Measurements from ENCODE around the gene CLSTN1. TPM values are rescaled to one million over a fixed set of nuclear protein-coding genes. Genes with fewer than 3 reads are reported as not detected.
A peak's percentile ranks its signal among the peaks of the same experiment; 100 is the strongest.

CLSTN1 gene
- total RNA-seq, 1 donor from 2014 or later: 75.4 TPM

- no peak for DNase-seq (ENCODE audit: low spot score)
- Histone ChIP-seq H3K36me3 (no peaks in the 10 kb centered on the region), H4K20me1 (ENCODE audit: low read depth) (peaks cover 6% of the 10 kb centered on the region), H3K4me3 (no peak overlapping the region), H3K79me2 (ENCODE audit: low read depth) (no peaks in the 10 kb centered on the region), H3K27ac (no peak overlapping the region), H2AFZ (replicated peaks) (no peak overlapping the region), H3F3A (ENCODE audit: low read depth) (peaks cover 7% of the 10 kb centered on the region), H3K4me1 (peaks cover 14% of the 10 kb centered on the region), H3K27me3 (no peaks in the 10 kb centered on the region), H3K9me3 (ENCODE audit: low read depth) (no peaks in the 10 kb centered on the region), H3K4me2 (no peak overlapping the region), H3K9ac (no peak overlapping the region)
- no peak overlapping the region for H3K4me3 Mint-ChIP-seq
- peaks cover 15% of the 10 kb centered on the region for H3K36me3 Mint-ChIP-seq
- TF ChIP-seq EZH2 (IDR thresholded peaks at IDR 0.05): no peak
- TF ChIP-seq CTCF (IDR thresholded peaks at IDR 0.05): no peak
- no peak for TF ChIP-seq EZH2phosphoT487 (IDR thresholded peaks at IDR 0.05)
- peaks cover 2% of the 10 kb centered on the region for H3K27me3 Mint-ChIP-seq (ENCODE audit: insufficient read depth, low read depth)
- no peaks in the 10 kb centered on the region for H3K9me3 Mint-ChIP-seq
- peaks cover 30% of the 10 kb centered on the region for H3K4me1 Mint-ChIP-seq
- peak overlapping the region; percentile 37 for H3K27ac Mint-ChIP-seq
Measured at GRCh38 chr1:9860887-9861286, 37.1 kb upstream of the CLSTN1 start.

- H3K9me3 ChIP-seq (ENCODE audit: low read depth): no peaks in the 10 kb centered on the region
- H2AFZ ChIP-seq (replicated peaks): no peak overlapping the region
- H3K36me3 ChIP-seq: no peaks in the 10 kb centered on the region
- peaks cover 14% of the 10 kb centered on the region for H3K4me1 ChIP-seq
- peaks cover 7% of the 10 kb centered on the region for H3F3A ChIP-seq (ENCODE audit: low read depth)
- peaks cover 6% of the 10 kb centered on the region for H4K20me1 ChIP-seq (ENCODE audit: low read depth)
- peaks cover 2% of the 10 kb centered on the region for H3K27me3 Mint-ChIP-seq (ENCODE audit: insufficient read depth, low read depth)
- no peaks in the 10 kb centered on the region for H3K9me3 Mint-ChIP-seq
- H3K4me2 ChIP-seq: peak overlapping the region; percentile 2
- no peak overlapping the region for H3K4me3 Mint-ChIP-seq
- DNase-seq (ENCODE audit: low spot score): peak; percentile 66
- H3K27ac Mint-ChIP-seq: no peak overlapping the region
- H3K4me1 Mint-ChIP-seq: peaks cover 30% of the 10 kb centered on the region
- H3K9ac ChIP-seq: no peak overlapping the region
- no peaks in the 10 kb centered on the region for H3K27me3 ChIP-seq
- peak overlapping the region; percentile 82 for H3K27ac ChIP-seq
- H3K36me3 Mint-ChIP-seq: peaks cover 21% of the 10 kb centered on the region
- TF ChIP-seq EZH2 (IDR thresholded peaks at IDR 0.05) (no peak), EZH2phosphoT487 (IDR thresholded peaks at IDR 0.05) (no peak), CTCF (IDR thresholded peaks at IDR 0.05) (no peak)
- no peak overlapping the region for H3K4me3 ChIP-seq
- H3K79me2 ChIP-seq (ENCODE audit: low read depth): no peaks in the 10 kb centered on the region
Measured at GRCh38 chr1:9859281-9860014, 35.7 kb upstream of the CLSTN1 start.

GRCh38 chr1:9858293-9859035, 34.7 kb upstream of the CLSTN1 start:
- Histone ChIP-seq H3K9me3 (ENCODE audit: low read depth) (no peaks in the 10 kb centered on the region), H3K27ac (no peak overlapping the region), H3K36me3 (no peaks in the 10 kb centered on the region), H3K27me3 (no peaks in the 10 kb centered on the region), H3K4me3 (no peak overlapping the region), H3K9ac (no peak overlapping the region), H3F3A (ENCODE audit: low read depth) (peaks cover 12% of the 10 kb centered on the region), H3K4me1 (peaks cover 14% of the 10 kb centered on the region), H2AFZ (replicated peaks) (no peak overlapping the region), H3K4me2 (no peak overlapping the region), H3K79me2 (ENCODE audit: low read depth) (no peaks in the 10 kb centered on the region), H4K20me1 (ENCODE audit: low read depth) (peaks cover 6% of the 10 kb centered on the region)
- H3K27me3 Mint-ChIP-seq (ENCODE audit: insufficient read depth, low read depth): peaks cover 2% of the 10 kb centered on the region
- H3K4me3 Mint-ChIP-seq: no peak overlapping the region
- peaks cover 28% of the 10 kb centered on the region for H3K36me3 Mint-ChIP-seq
- TF ChIP-seq EZH2phosphoT487 (IDR thresholded peaks at IDR 0.05): no peak
- no peak for TF ChIP-seq EZH2 (IDR thresholded peaks at IDR 0.05)
- no peak for TF ChIP-seq CTCF (IDR thresholded peaks at IDR 0.05)
- H3K9me3 Mint-ChIP-seq: peaks cover 7% of the 10 kb centered on the region
- DNase-seq (ENCODE audit: low spot score): no peak
- H3K4me1 Mint-ChIP-seq: peaks cover 30% of the 10 kb centered on the region
- H3K27ac Mint-ChIP-seq: no peak overlapping the region

Data from neural progenitor cell (in vitro differentiated cells).